Lower leg skin (tissue), 3 donors: Measurements from ENCODE around the gene COTL1.

ENCODE experiments used
- POLR2A ChIP-seq, 2 donors: fragments of 450-650 bp; IDR thresholded peaks; one replicate each; pipeline ENCODE4 v1.6.1; 2016 to 2017; ENCODE audit warnings: antibody characterized with exemption in 2 of 2, mild to moderate bottlenecking in 1 of 2, moderate library complexity in 1 of 2
- TF ChIP-seq, protein P1 (sequence below), 3 donors: fragments of 450-650 bp; IDR thresholded peaks; one replicate each; pipeline ENCODE4 v1.5.1; 2016; ENCODE audit warnings: antibody characterized with exemption in 3 of 3, mild to moderate bottlenecking in 3 of 3, moderate library complexity in 2 of 3

DNA sequence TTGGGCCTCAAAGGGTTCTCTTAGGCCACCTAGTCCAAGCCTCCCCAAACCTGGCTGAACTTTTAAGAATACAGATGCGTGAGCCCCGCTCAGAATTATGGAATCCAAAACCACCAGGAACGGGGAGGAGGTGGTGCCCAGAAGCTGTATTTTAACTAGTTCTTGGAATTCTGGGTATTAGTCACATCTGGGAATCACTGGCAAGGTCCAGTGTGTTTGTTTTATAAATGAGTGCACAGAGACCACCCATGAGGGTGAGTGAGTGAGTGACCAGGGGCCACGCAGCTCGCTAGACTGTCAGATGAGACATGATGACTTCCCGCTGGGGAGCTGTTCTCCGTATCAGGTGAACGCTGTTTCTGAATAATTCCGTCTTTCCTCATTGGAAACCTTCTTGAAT is 44.6 kb upstream of the COTL1 start:
- TF ChIP-seq, protein P1, sequence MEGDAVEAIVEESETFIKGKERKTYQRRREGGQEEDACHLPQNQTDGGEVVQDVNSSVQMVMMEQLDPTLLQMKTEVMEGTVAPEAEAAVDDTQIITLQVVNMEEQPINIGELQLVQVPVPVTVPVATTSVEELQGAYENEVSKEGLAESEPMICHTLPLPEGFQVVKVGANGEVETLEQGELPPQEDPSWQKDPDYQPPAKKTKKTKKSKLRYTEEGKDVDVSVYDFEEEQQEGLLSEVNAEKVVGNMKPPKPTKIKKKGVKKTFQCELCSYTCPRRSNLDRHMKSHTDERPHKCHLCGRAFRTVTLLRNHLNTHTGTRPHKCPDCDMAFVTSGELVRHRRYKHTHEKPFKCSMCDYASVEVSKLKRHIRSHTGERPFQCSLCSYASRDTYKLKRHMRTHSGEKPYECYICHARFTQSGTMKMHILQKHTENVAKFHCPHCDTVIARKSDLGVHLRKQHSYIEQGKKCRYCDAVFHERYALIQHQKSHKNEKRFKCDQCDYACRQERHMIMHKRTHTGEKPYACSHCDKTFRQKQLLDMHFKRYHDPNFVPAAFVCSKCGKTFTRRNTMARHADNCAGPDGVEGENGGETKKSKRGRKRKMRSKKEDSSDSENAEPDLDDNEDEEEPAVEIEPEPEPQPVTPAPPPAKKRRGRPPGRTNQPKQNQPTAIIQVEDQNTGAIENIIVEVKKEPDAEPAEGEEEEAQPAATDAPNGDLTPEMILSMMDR (IDR thresholded peaks at IDR 0.05): no peak
- no peak for TF ChIP-seq POLR2A (IDR thresholded peaks at IDR 0.05)
